Measurements from ENCODE around the gene FUBP1. TPM values are rescaled to one million over a fixed set of nuclear protein-coding genes. Genes with fewer than 3 reads are reported as not detected.

Gene FUBP1
- total and polyA plus RNA-seq, 9 of the 15 experiments (the other 6 are each of a cell fraction or from before 2014, with no cell fraction given): 104 to 294 (median 213) TPM

DNA sequence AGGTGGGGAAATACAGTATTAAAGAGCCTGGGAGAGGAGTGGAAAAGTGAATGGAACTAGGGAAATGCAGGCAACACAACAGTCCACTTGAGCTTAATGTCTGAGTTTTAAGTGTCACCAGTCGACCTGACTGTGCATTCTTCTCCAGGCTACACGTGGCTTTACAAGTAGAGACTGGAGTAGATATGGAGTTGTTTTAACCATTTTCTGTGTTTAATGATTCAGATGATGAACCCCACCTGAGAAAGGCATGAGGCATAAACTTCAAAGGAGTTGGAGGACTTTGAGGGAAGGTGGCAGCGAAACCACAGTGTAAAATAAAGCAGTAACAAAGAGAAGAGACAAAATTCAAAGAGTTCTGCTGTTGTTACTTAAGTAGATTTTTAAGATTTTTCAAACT, 12.6 kb downstream of the FUBP1 start:
- H4K20me1 ChIP-seq (replicated peaks; ENCODE audit: control insufficient read depth, insufficient read depth, low read length): peaks cover under 1% of the 10 kb centered on the region; the same call in 1 of the 2 replicates
- POLR2A ChIA-PET: interaction anchor here (1.1 to 6.2 kb wide), 5 partner anchors 8 to 38 kb away, joined by 3 to 46 read pairs (median 5); partner anchors contain the start of genes DNAJB4 and FUBP1
- ATAC-seq (no peak), DNase-seq (ENCODE audit: extremely low read depth in 1 of 4, low spot score in 3 of 4) (no peak), FAIRE-seq (no peak)
- in situ Hi-C loops (cut with MboI): no loop called here
- H3K79me2 ChIP-seq (ENCODE audit: control insufficient read depth, insufficient read depth, low read length): peaks cover 86% of the 10 kb centered on the region
- no peaks in the 10 kb centered on the region for H3K9me1 ChIP-seq (ENCODE audit: control insufficient read depth, insufficient read depth, low read length)
- H3K4me1 ChIP-seq (replicated peaks in 1 of 2; ENCODE audit: control insufficient read depth in 2 of 2, insufficient read depth in 2 of 2, low read length in 2 of 2): no peaks in the 10 kb centered on the region
- no peak overlapping the region for H3K4me2 ChIP-seq (ENCODE audit: insufficient read depth, low read length)
- H2AFZ ChIP-seq (ENCODE audit: low read depth, low read length): no peak overlapping the region
- H3K27me3 ChIP-seq (ENCODE audit: control insufficient read depth in 2 of 2, insufficient read depth in 2 of 2, low read length in 2 of 2): no peaks in the 10 kb centered on the region
- CTCF ChIA-PET (ENCODE audit: low intra/inter-chr PET ratio): no interaction called here
- intact Hi-C loops (cut with micrococcal nuclease): no loop called here
- no peak overlapping the region for H3K4me3 ChIP-seq
- WGBS (ENCODE audit: insufficient coverage, low coverage, missing lambda C conversion rate): 79% methylated on average over 3 of the region's 3 CpGs
- BruUV-seq (replicated peaks): TSS peak; percentile 0
- no peak overlapping the region for H3K9ac ChIP-seq (ENCODE audit: insufficient read depth in 1 of 2, low read depth in 2 of 2, low read length in 2 of 2)
- no peaks in the 10 kb centered on the region for H3K9me3 ChIP-seq (replicated peaks; ENCODE audit: control insufficient read depth, insufficient read depth, low read depth, low read length)
- H3K36me3 ChIP-seq (ENCODE audit: control insufficient read depth, insufficient read depth, low read length): peaks cover 100% of the 10 kb centered on the region
- no peak overlapping the region for H3K27ac ChIP-seq (ENCODE audit: extremely low read depth, low read depth, low read length)
- TF ChIP-seq, protein P1, sequence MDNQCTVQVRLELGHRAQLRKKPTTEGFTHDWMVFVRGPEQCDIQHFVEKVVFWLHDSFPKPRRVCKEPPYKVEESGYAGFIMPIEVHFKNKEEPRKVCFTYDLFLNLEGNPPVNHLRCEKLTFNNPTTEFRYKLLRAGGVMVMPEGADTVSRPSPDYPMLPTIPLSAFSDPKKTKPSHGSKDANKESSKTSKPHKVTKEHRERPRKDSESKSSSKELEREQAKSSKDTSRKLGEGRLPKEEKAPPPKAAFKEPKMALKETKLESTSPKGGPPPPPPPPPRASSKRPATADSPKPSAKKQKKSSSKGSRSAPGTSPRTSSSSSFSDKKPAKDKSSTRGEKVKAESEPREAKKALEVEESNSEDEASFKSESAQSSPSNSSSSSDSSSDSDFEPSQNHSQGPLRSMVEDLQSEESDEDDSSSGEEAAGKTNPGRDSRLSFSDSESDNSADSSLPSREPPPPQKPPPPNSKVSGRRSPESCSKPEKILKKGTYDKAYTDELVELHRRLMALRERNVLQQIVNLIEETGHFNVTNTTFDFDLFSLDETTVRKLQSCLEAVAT (IDR thresholded peaks at IDR 0.05): no peak
- no peak for TF ChIP-seq MTA1 (IDR thresholded peaks at IDR 0.05; ENCODE audit: borderline replicate concordance)
- TF ChIP-seq, protein P2, sequence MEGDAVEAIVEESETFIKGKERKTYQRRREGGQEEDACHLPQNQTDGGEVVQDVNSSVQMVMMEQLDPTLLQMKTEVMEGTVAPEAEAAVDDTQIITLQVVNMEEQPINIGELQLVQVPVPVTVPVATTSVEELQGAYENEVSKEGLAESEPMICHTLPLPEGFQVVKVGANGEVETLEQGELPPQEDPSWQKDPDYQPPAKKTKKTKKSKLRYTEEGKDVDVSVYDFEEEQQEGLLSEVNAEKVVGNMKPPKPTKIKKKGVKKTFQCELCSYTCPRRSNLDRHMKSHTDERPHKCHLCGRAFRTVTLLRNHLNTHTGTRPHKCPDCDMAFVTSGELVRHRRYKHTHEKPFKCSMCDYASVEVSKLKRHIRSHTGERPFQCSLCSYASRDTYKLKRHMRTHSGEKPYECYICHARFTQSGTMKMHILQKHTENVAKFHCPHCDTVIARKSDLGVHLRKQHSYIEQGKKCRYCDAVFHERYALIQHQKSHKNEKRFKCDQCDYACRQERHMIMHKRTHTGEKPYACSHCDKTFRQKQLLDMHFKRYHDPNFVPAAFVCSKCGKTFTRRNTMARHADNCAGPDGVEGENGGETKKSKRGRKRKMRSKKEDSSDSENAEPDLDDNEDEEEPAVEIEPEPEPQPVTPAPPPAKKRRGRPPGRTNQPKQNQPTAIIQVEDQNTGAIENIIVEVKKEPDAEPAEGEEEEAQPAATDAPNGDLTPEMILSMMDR (IDR thresholded peaks at IDR 0.05 in 2 of 3, conservative IDR thresholded peaks at IDR 0.05 in 1 of 3; ENCODE audit: insufficient read depth in 2 of 3, low read depth in 1 of 3, low read length in 3 of 3): no peak
- TF ChIP-seq TAF7 (tag; IDR thresholded peaks at IDR 0.05): no peak
- no peak for TF ChIP-seq EP300 (IDR thresholded peaks at IDR 0.05; ENCODE audit: low read length)
- no peak for TF ChIP-seq HNRNPK (IDR thresholded peaks at IDR 0.05; ENCODE audit: low read depth, low read length, poor library complexity, severe bottlenecking)
- no peak for TF ChIP-seq RBM22 (IDR thresholded peaks at IDR 0.05; ENCODE audit: low read depth, low read length, poor library complexity, severe bottlenecking)
- TF ChIP-seq, protein P3, sequence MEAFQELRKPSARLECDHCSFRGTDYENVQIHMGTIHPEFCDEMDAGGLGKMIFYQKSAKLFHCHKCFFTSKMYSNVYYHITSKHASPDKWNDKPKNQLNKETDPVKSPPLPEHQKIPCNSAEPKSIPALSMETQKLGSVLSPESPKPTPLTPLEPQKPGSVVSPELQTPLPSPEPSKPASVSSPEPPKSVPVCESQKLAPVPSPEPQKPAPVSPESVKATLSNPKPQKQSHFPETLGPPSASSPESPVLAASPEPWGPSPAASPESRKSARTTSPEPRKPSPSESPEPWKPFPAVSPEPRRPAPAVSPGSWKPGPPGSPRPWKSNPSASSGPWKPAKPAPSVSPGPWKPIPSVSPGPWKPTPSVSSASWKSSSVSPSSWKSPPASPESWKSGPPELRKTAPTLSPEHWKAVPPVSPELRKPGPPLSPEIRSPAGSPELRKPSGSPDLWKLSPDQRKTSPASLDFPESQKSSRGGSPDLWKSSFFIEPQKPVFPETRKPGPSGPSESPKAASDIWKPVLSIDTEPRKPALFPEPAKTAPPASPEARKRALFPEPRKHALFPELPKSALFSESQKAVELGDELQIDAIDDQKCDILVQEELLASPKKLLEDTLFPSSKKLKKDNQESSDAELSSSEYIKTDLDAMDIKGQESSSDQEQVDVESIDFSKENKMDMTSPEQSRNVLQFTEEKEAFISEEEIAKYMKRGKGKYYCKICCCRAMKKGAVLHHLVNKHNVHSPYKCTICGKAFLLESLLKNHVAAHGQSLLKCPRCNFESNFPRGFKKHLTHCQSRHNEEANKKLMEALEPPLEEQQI (IDR thresholded peaks at IDR 0.05): no peak
- no peak for TF ChIP-seq MEF2A (IDR thresholded peaks at IDR 0.05; ENCODE audit: control insufficient read depth, low read depth, low read length)
- no peak for TF ChIP-seq NR2F6 (CRISPR knock-in tag; IDR thresholded peaks at IDR 0.05)
- TF ChIP-seq, protein P4, sequence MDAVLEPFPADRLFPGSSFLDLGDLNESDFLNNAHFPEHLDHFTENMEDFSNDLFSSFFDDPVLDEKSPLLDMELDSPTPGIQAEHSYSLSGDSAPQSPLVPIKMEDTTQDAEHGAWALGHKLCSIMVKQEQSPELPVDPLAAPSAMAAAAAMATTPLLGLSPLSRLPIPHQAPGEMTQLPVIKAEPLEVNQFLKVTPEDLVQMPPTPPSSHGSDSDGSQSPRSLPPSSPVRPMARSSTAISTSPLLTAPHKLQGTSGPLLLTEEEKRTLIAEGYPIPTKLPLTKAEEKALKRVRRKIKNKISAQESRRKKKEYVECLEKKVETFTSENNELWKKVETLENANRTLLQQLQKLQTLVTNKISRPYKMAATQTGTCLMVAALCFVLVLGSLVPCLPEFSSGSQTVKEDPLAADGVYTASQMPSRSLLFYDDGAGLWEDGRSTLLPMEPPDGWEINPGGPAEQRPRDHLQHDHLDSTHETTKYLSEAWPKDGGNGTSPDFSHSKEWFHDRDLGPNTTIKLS (IDR thresholded peaks at IDR 0.05; ENCODE audit: borderline replicate concordance, low read depth): no peak
- no peak for TF ChIP-seq KLF13 (tag; IDR thresholded peaks at IDR 0.05; ENCODE audit: borderline replicate concordance, low read depth)
- TF ChIP-seq KHSRP (IDR thresholded peaks at IDR 0.05): no peak
- no peak for TF ChIP-seq ZNF324 (CRISPR knock-in tag; IDR thresholded peaks at IDR 0.05)
- no peak for TF ChIP-seq CTBP1 (IDR thresholded peaks at IDR 0.05; ENCODE audit: borderline replicate concordance)
